HepG2 (cell line): ENCODE data around the gene CCDC57. TPM values are rescaled to one million over a fixed set of nuclear protein-coding genes. Genes with fewer than 3 reads are reported as not detected.

ENCODE experiments used
- ATM ChIP-seq: fragments of 450-650 bp; IDR thresholded peaks from 2 replicates; pipeline ENCODE4 v1.7.1; 2017; ENCODE audit warnings: mild to moderate bottlenecking, borderline replicate concordance
- CBFB ChIP-seq: sonication (generic); formaldehyde crosslinking; IDR thresholded peaks from 2 replicates; pipeline ENCODE4 v1.4.0; 2020; ENCODE audit warnings: missing genetic modification reagents
- CHD2 ChIP-seq: IDR thresholded peaks from 2 replicates; pipeline ENCODE4 v1.6.1; 2011; ENCODE audit warnings: low read depth, low read length, improper control_type of control experiment
- ERF ChIP-seq: IDR thresholded peaks from 2 replicates; pipeline ENCODE4 v1.6.1; 2018; ENCODE audit warnings: missing biosample characterization, missing genetic modification reagents
- FOSL2 ChIP-seq: sonication (generic); formaldehyde crosslinking; IDR thresholded peaks from 2 replicates; pipeline ENCODE4 v1.4.0; 2020; ENCODE audit warnings: missing genetic modification reagents
- GTF2F1 ChIP-seq: fragments of 150-350 bp; IDR thresholded peaks from 2 replicates; pipeline ENCODE4 v1.6.1; 2014; ENCODE audit warnings: low read length
- IRF2 ChIP-seq: IDR thresholded peaks from 2 replicates; pipeline ENCODE4 v1.6.1; 2018; ENCODE audit warnings: missing genetic modification reagents, missing compliant biosample characterization
- JUND ChIP-seq: sonication (generic); formaldehyde crosslinking; IDR thresholded peaks from 2 replicates; pipeline ENCODE4 v1.8.0; 2022; ENCODE audit warnings: mild to moderate bottlenecking, missing genetic modification reagents
- MED8 ChIP-seq: sonication (generic); formaldehyde crosslinking; IDR thresholded peaks from 2 replicates; pipeline ENCODE4 v1.8.1; 2023; ENCODE audit warnings: mild to moderate bottlenecking, missing genetic modification reagents; ENCODE audit not compliant: insufficient replicate concordance
- MTA3 ChIP-seq: sonication (generic); formaldehyde crosslinking; IDR thresholded peaks from 2 replicates; pipeline ENCODE4 v1.4.0; 2020; ENCODE audit warnings: missing genetic modification reagents
- NCOA1 ChIP-seq: sonication (generic); formaldehyde crosslinking; IDR thresholded peaks from 2 replicates; pipeline ENCODE4 v1.9.0; 2021; ENCODE audit warnings: missing genetic modification reagents
- PRPF4 ChIP-seq: fragments of 200-400 bp; formaldehyde crosslinking; IDR thresholded peaks from 2 replicates; pipeline ENCODE4 v1.6.1; 2016; ENCODE audit warnings: low read length, low read depth; ENCODE audit not compliant: poor library complexity, severe bottlenecking
- RELA ChIP-seq: sonication (generic); formaldehyde crosslinking; IDR thresholded peaks from 2 replicates; pipeline ENCODE4 v1.4.0; 2020; ENCODE audit warnings: missing genetic modification reagents
- XRCC5 ChIP-seq: fragments of 200-400 bp; formaldehyde crosslinking; optimal IDR thresholded peaks from 2 replicates; pipeline ENCODE3; 2017; ENCODE audit warnings: mild to moderate bottlenecking, low read length
- ZNF264 ChIP-seq: sonication (generic); formaldehyde crosslinking; IDR thresholded peaks from 2 replicates; pipeline ENCODE4 v1.4.0; 2020; ENCODE audit warnings: missing genetic modification reagents
- ZNF549 ChIP-seq: sonication (generic); formaldehyde crosslinking; IDR thresholded peaks from 2 replicates; pipeline ENCODE4 v1.5.0; 2020; ENCODE audit warnings: missing genetic modification reagents
- ZNF780A ChIP-seq: sonication (generic); formaldehyde crosslinking; IDR thresholded peaks from 2 replicates; pipeline ENCODE4 v1.8.0; 2022; ENCODE audit warnings: mild to moderate bottlenecking, missing genetic modification reagents, moderate library complexity
- polyA plus RNA-seq, 8 experiments: library from polyadenylated mRNA; depleted of rRNA in 3 of 8; stranded (reverse) in 7 of 8; unstranded in 1 of 8; fragments of >200 nt; fragmentation: Illumina TruSeq in 4 of 8; extraction: Trizol in 4 of 8; gene quantifications; 2 replicates each; pipeline versions ENCODE4 v1.2.1 to v1.2.3, GENCODE V29; 2011 to 2016; ENCODE audit warnings: low read depth in 4 of 8, missing spikeins in 1 of 8, mixed read lengths in 1 of 8; ENCODE audit not compliant: insufficient read depth in 1 of 8
- total RNA-seq, 5 experiments: library from RNA; depleted of rRNA; stranded (reverse); fragments of >200 nt; fragmentation: Illumina TruSeq; extraction: Trizol; gene quantifications; 2 replicates each; pipeline ENCODE4 v1.2.3, GENCODE V29; 2016; ENCODE audit warnings: low read depth in 1 of 5
- TF ChIP-seq, protein P1 (sequence below): IDR thresholded peaks from 2 replicates; pipeline ENCODE4 v1.6.1; 2016; ENCODE audit warnings: missing compliant biosample characterization, missing genetic modification reagents, borderline replicate concordance
- TF ChIP-seq, protein P2 (sequence below): IDR thresholded peaks from 2 replicates; pipeline ENCODE4 v1.6.1; 2016; ENCODE audit warnings: low read depth, missing genetic modification reagents, missing compliant biosample characterization
- TF ChIP-seq, protein P3 (sequence below): IDR thresholded peaks from 2 replicates; pipeline ENCODE4 v1.6.1; 2016; ENCODE audit warnings: low read depth, control low read depth
- TF ChIP-seq, protein P4 (sequence below): sonication (generic); formaldehyde crosslinking; IDR thresholded peaks from 2 replicates; pipeline ENCODE4 v1.4.0; 2020; ENCODE audit warnings: missing genetic modification reagents

Gene CCDC57
- total and polyA plus RNA-seq, 2 of the 13 experiments (the other 11 are each of a cell fraction or from before 2014, with no cell fraction given) = 59.3 to 59.9 TPM

DNA sequence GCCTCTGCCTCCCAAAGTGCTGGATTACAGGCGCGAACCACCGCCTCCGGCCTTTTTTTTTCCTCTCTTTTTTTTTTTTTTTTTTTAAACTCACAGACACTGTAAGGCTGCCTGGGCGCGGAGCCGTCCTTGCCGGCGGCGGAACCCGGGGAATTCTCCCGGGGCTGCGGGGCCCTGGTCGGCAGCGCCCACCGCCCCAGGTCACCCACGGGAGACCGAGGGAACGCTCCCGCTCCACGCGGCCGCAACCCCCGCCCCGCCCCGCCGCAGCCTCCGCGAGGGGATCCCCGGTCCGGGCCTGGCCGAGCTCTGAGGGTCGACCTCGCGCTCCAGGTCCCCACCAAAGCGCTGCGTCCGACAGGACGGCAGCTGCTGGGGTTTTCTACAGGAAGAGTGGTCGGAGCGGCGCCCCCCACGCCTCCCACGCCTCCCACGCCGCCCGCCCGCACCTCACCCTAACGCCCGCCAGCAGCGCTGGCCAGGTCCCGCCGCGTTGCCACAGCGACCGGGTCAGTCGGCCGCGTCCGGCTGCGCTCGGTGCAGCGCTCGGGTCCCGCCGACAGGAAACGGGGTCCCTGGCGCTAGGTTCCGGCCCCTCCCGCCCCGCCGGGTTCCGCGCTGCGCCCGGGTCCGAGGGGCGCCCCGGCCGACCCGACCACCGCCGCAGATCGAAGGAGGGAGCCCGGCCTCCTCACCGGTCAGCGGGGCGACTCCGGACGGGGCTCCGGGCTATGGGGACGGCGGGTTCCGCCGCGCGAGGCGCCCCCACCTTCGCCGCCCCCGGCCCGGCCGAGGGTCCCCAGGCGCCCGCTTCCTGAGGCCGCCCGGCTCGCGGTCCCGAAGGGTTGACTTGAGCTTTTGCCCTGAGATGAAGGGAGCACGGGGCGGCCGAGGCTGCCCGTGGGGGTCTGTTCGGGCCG, at the start of gene CCDC57 (continued):
- TF ChIP-seq, protein P1, sequence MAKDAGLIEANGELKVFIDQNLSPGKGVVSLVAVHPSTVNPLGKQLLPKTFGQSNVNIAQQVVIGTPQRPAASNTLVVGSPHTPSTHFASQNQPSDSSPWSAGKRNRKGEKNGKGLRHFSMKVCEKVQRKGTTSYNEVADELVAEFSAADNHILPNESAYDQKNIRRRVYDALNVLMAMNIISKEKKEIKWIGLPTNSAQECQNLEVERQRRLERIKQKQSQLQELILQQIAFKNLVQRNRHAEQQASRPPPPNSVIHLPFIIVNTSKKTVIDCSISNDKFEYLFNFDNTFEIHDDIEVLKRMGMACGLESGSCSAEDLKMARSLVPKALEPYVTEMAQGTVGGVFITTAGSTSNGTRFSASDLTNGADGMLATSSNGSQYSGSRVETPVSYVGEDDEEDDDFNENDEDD (CRISPR knock-in tag) = peak; percentile 75
- peak; percentile 96 for TF ChIP-seq RELA (CRISPR knock-in tag)
- peak; percentile 87 for TF ChIP-seq CBFB (CRISPR knock-in tag)
- TF ChIP-seq, protein P2, sequence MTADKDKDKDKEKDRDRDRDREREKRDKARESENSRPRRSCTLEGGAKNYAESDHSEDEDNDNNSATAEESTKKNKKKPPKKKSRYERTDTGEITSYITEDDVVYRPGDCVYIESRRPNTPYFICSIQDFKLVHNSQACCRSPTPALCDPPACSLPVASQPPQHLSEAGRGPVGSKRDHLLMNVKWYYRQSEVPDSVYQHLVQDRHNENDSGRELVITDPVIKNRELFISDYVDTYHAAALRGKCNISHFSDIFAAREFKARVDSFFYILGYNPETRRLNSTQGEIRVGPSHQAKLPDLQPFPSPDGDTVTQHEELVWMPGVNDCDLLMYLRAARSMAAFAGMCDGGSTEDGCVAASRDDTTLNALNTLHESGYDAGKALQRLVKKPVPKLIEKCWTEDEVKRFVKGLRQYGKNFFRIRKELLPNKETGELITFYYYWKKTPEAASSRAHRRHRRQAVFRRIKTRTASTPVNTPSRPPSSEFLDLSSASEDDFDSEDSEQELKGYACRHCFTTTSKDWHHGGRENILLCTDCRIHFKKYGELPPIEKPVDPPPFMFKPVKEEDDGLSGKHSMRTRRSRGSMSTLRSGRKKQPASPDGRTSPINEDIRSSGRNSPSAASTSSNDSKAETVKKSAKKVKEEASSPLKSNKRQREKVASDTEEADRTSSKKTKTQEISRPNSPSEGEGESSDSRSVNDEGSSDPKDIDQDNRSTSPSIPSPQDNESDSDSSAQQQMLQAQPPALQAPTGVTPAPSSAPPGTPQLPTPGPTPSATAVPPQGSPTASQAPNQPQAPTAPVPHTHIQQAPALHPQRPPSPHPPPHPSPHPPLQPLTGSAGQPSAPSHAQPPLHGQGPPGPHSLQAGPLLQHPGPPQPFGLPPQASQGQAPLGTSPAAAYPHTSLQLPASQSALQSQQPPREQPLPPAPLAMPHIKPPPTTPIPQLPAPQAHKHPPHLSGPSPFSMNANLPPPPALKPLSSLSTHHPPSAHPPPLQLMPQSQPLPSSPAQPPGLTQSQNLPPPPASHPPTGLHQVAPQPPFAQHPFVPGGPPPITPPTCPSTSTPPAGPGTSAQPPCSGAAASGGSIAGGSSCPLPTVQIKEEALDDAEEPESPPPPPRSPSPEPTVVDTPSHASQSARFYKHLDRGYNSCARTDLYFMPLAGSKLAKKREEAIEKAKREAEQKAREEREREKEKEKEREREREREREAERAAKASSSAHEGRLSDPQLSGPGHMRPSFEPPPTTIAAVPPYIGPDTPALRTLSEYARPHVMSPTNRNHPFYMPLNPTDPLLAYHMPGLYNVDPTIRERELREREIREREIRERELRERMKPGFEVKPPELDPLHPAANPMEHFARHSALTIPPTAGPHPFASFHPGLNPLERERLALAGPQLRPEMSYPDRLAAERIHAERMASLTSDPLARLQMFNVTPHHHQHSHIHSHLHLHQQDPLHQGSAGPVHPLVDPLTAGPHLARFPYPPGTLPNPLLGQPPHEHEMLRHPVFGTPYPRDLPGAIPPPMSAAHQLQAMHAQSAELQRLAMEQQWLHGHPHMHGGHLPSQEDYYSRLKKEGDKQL (CRISPR knock-in tag) = no peak
- TF ChIP-seq PRPF4 = no peak
- peak; percentile 58; the same call in 1 of the 2 replicates for TF ChIP-seq JUND (CRISPR knock-in tag)
- peak; percentile 52; the same call in 1 of the 2 replicates for TF ChIP-seq FOSL2 (CRISPR knock-in tag)
- TF ChIP-seq NCOA1 = no peak
- peak; percentile 96 for TF ChIP-seq XRCC5
- TF ChIP-seq, protein P3, sequence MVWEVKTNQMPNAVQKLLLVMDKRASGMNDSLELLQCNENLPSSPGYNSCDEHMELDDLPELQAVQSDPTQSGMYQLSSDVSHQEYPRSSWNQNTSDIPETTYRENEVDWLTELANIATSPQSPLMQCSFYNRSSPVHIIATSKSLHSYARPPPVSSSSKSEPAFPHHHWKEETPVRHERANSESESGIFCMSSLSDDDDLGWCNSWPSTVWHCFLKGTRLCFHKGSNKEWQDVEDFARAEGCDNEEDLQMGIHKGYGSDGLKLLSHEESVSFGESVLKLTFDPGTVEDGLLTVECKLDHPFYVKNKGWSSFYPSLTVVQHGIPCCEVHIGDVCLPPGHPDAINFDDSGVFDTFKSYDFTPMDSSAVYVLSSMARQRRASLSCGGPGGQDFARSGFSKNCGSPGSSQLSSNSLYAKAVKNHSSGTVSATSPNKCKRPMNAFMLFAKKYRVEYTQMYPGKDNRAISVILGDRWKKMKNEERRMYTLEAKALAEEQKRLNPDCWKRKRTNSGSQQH (CRISPR knock-in tag) = 0 out of 2 replicates have a peak, but pooled peaks have one; percentile 43
- no peak for TF ChIP-seq ZNF264 (CRISPR knock-in tag)
- TF ChIP-seq MED8 (CRISPR knock-in tag) = no peak
- TF ChIP-seq IRF2 (CRISPR knock-in tag) = peak; percentile 79; the same call in 1 of the 2 replicates
- TF ChIP-seq ERF (CRISPR knock-in tag) = peak; percentile 85
- TF ChIP-seq, protein P4, sequence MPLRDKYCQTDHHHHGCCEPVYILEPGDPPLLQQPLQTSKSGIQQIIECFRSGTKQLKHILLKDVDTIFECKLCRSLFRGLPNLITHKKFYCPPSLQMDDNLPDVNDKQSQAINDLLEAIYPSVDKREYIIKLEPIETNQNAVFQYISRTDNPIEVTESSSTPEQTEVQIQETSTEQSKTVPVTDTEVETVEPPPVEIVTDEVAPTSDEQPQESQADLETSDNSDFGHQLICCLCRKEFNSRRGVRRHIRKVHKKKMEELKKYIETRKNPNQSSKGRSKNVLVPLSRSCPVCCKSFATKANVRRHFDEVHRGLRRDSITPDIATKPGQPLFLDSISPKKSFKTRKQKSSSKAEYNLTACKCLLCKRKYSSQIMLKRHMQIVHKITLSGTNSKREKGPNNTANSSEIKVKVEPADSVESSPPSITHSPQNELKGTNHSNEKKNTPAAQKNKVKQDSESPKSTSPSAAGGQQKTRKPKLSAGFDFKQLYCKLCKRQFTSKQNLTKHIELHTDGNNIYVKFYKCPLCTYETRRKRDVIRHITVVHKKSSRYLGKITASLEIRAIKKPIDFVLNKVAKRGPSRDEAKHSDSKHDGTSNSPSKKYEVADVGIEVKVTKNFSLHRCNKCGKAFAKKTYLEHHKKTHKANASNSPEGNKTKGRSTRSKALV (CRISPR knock-in tag) = peak; percentile 10; the same call in 1 of the 2 replicates
- TF ChIP-seq ZNF780A (CRISPR knock-in tag) = no peak
- no peak for TF ChIP-seq MTA3 (CRISPR knock-in tag)
- TF ChIP-seq CHD2 = no peak; the same call in 1 of the 2 replicates
- TF ChIP-seq ZNF549 (CRISPR knock-in tag) = no peak
- TF ChIP-seq GTF2F1 = no peak
- no peak for TF ChIP-seq ATM
